NCI-H524 (cell line): ENCODE results near the gene RRM1.
A peak's percentile ranks its signal among the peaks of the same experiment; 100 is the strongest.
"Not testable (repeated sequence)": the region's sequence is repeated elsewhere in the genome, so short reads cannot be mapped to it uniquely, and the experiment has no call there.

Experiments
- DNase-seq, 2 experiments: peaks; one replicate each; lab custom pipeline; 2025; lab: John Stamatoyannopoulos, UW

RRM1 gene

DNA sequence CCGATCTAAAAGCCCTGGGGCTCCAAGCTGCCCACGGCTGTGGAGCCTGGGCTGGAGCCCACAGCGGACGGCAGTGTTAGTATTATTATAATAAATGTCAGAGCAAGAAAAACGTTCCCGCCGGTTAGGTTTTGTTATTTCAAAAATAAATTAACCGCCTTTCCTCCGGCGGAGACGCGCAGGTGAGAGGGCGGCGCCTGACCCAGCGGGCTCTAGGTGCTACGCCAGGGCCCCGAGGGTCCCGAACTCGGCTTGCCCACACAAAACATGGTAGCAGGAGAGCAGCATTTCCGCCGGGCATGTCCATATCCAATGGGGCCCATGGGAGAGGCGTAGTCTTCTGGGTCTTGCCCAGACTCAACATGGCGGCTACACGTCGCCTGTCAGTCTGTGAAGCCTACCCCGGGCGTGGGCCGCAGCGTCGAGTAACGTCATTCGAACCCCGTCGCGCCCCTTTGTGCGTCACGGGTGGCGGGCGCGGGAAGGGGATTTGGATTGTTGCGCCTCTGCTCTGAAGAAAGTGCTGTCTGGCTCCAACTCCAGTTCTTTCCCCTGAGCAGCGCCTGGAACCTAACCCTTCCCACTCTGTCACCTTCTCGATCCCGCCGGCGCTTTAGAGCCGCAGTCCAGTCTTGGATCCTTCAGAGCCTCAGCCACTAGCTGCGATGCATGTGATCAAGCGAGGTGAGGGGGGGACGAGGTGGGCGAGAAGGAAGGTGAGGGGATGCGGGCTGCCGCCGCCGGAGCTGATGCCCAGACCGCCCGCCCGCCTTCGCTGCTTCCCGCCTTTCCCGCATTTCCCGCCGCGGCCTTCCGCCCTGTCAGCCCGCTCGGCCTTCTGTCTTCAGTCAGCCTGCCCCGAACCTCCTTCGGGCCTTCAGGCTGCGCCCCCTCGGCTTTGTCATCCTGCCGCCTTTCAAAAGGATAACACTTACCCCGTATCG, at the start of gene RRM1:
Gene RRM1 (plus strand): TSS at position 452 of the 944 bp plus-strand sequence. CDS start 214 bp downstream, at position 666.
- peak; percentile 96 to 97 for DNase-seq

DNA sequence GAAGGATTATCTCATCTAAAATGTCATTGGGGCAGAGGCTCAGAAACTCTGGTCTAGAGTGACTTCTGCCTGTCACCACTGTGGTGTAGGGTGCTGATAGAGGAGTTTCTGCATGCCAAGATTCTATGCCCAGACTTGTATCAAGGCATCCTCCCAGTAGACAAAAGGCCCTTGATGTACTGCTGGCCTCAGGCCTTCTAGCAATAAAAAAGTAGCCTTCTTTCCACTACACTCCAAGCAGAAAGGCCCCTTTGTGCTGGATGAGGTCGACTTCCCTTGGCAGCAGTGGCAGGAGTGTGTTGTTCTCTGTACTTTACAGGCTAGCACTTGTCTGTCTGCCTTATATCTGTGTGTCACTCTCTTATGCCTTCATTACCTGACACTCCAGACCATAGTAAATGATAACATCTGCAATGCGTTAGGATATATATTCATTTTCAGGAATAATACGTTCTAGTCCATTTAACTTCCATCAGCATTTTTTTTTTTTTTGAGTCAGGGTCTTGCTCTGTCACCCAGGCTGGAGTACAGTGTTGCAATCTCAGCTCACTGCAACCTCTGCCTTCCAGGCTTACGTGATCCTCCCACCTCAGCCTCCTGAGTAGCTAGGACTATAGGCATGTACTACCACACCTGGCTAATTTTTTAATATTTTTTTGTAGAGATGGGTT, 49.5 kb upstream of the RRM1 start:
- DNase-seq = no peak

- DNase-seq = no peak
Observed at GRCh38 chr11:4048340-4048739, 46.3 kb upstream of the RRM1 start.

- no peak for DNase-seq
Observed at GRCh38 chr11:4049006-4049405, 45.6 kb upstream of the RRM1 start.

DNA sequence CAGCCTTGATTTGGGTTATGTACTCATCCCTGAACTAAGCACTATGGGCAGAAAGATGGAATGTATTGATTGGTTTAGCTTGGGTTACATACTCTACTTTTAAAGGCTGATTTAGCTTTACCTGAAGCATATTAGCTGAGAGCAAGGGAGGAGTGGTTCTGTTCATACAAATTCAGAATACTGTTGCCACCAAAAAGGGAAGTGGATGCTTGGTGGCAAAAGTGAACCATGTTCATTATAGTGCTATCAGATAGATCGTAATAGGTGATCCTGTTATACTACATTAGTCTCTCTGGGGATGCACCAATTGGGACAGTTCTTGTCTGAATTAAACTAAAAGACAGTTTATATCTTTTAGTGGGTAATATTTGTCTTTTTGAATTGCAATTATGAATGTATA, 44.5 kb upstream of the RRM1 start:
- DNase-seq = no peak

GRCh38 chr11:4053200-4053599, 41.4 kb upstream of the RRM1 start:
- DNase-seq = not testable (repeated sequence)

- no peak for DNase-seq
Observed at GRCh38 chr11:4054643-4055042, 40.0 kb upstream of the RRM1 start.

DNA sequence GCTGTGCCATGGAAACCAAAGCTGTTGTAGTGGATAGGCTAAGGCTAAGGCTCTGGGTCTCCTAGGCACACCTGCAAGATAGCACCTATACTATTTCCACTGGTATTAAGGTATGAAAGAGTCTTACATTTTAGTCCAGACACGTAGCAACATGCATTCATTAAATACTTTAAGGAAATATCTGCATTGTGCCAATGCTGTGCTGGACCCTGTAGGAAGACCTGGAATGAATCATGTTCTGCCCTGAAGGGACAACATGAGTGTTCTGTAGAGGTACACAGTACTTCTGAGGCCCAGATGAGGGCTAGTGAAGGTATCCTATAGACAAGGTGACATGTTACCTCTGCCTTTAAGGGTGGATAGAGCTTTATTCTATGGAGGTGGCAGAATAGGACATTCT, 35.2 kb upstream of the RRM1 start:
- DNase-seq = no peak

DNA sequence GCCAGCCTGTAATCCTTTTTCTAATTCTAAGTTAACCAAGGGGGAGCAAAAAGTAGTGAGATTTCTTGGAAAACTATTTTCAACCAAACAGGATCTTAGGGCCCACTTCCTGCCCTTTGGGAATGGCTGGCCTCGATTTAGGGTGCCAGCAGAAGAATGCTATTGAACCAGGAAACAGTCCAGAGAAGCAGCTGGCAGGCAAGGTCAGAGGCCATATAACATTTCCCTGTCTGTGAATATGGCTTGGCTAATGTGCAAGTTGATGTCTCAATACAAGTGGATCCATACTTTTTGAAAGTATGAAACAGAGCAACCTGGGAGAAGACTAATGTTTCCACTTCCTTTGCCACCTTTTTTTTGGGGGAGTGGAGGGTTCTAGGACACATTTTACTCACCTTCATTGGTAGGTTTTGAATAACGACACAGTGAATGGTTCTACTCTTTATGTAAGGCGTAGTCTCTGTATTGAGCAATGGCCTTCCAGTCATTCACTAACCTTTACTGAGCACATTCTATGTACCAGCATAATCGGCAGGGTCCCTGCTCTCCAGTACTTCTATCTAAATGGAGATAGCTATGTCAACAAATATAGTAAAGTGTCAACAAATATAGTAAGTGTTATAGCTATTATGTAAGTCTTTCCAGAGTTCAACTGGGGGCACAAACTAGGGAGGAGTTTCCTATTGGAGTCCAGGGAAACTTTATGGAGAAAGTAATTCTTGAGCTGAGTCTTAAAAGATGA, 34.2 kb upstream of the RRM1 start:
- DNase-seq = no peak

GRCh38 chr11:4061700-4062099, 32.9 kb upstream of the RRM1 start:
- no peak for DNase-seq

DNA sequence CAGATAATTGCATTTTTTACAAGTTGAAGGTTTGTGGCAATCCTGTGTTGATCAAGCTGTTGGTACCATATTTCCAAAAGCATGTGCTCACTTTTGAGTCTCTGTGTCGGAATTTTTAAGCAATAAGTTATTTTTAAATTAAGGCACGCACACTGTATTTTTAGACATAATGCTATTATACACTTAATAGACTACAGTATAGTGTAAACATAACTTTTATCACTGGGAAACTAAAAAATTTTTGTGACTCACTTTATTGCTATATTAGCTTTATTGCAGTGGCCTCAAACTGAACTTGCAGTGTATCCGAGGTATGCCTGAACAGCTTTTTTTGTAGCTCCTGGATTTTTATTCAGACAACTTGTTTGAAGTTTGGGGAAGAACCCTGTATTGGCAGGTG, 31.3 kb upstream of the RRM1 start:
- no peak for DNase-seq

DNA sequence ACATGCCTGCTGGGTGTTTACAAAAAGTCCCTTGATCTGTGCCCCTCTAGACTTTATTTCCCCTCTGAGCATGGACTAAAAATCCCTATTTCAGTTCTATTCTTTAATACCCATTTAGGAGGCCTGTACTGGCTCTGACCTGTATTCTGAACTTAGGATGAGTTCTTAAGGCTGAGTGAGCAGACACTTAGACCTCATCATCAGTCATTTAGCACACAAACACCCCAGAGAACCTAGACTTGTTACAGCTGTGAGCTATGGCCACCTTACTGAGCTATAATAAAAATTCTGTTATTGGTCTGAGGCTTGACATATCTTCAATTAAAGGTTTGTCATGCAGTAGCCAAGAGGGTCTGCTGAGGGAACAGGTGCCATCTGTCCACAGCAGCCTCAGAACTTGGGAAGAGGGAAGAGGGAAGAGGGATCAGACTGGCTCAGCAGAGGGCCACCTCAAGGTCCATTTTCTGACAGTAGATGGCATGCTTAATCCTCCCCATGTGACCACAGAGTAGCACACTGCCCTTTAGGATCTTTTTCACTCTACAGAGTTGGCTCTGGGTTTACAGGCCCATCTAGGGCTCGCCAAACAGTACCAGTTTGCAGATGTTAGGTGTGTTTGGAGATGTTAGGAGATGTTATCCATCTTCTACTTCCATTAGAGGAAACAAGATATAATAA, 30.2 kb upstream of the RRM1 start:
- DNase-seq = no peak

GRCh38 chr11:4065086-4065485, 29.5 kb upstream of the RRM1 start:
- DNase-seq = no peak

DNA sequence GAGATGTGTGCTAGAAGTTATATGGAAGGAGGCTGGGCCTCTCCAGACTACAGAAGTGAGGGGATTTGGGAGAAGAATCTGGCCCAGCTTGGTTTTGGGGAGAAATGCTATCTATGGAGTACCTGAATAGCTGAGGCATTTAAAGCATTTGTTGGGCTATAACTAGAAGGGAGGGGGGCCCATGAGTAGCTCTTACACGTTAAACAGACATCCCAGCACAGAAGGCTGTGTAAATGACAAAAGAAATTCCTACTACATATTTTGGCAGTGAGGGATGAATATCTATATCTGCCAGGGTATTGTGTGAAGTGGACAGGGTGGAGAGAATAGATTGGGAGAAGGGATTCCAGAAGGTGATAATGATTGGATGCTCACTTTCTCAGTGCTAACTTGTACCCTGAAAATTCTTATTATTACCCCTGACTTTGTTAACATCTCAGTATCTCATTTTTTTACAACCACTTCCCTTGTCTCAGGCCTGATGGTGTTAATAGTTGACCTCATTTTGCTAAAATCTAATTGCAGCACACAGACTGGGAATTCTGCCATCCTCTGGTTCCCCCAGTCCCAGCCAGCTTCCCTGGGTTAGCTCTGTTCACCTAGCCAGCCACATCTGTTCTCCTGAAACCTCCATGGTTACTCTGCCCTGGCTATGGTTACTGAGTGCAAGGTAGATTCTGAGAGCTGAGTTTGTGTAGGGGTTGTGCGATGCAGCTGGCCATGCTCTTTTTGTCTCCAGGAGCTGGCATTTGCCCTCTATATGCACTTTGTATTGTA, 28.8 kb upstream of the RRM1 start:
- no peak for DNase-seq

DNA sequence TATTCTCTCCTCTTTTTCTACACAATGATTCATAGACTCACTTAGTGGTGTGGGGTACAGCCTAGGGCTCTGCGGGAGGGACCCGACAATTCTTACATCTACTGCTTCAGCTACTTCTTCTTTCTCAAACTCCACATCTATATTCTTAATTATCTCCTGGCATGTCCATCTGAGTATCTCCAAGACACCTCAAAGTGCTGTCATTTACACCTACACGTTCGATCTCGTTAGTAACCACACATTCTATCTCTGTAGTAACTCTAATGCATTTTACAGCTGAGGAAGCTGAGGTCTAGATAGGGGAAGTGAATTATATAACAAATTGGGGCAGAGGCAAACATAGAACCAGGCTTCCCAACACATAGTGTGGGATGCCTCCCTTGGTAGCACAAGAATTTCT, 27.7 kb upstream of the RRM1 start:
- no peak for DNase-seq

DNA sequence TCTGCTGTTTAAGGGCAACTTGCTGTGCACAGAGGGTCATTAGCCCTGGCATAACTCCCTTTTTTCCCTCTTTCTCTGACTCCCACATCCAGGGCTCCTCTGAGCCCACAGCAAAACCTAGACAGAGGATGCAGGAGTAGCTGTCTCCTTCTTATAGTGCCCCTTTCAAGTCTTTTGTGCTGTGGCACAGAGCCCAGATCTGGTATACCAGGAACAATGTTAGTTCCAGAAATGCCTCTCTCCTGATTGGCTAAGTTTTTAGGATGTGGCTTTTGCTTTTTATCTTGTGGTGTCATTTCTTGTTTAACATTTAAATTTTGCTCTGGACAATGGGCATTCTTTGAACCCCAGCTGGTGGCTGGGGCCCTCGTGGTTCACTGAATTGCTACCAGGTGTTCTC, 25.6 kb upstream of the RRM1 start:
- DNase-seq = no peak

GRCh38 chr11:4071325-4071724, 23.3 kb upstream of the RRM1 start:
- no peak for DNase-seq

GRCh38 chr11:4071914-4072313, 22.7 kb upstream of the RRM1 start:
- DNase-seq = peak; percentile 33 to 39

GRCh38 chr11:4072668-4073285, 21.8 kb upstream of the RRM1 start:
- DNase-seq = peak; percentile 14 to 66

DNA sequence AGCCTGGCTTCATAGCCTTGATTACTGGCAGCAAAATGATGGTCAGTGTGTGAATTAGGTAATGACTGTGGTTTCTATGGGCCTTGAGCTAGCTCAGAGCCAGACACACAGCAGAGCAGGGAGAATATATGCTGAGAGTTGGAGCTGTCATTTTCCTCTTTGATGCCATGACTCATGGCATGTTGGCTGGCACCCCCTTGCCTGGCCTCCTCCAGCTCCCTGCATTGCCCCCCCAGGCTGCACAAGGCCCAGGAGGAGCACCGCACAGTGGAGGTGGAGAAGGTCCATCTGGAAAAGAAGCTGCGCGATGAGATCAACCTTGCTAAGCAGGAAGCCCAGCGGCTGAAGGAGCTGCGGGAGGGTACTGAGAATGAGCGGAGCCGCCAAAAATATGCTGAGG, 20.3 kb upstream of the RRM1 start:
- DNase-seq = no peak

DNA sequence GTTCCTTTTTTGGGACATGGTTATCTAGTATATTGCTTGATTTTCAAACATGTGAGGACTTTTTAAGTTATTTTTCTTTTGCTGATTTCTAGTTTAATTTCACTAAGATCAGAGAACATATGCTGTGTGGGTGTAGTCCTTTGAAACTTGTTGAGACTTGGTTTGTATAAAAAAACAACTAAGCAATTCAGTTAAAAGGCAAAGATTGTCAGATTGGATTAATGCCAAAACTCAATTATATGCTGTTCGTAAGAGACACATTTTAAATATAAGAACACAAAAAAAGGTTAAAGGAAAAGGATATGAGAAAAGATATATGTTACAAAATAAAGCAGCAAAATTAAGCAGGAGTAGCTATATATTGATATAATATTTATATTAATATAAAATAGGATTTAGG, 17.8 kb upstream of the RRM1 start:
- DNase-seq = no peak
